ENCODE data around the gene GNAI3.

GRCh38 chr1:109573785-109574184 is 25.4 kb downstream of the GNAI3 start:
- no peak for TF ChIP-seq ARNTL (CRISPR knock-in tag; IDR thresholded peaks at IDR 0.05; ENCODE audit: borderline replicate concordance, low read depth)
- no peak for TF ChIP-seq ZNF565 (CRISPR knock-in tag; conservative IDR thresholded peaks at IDR 0.05; ENCODE audit: low read depth)
